Type B pancreatic cell (in vitro differentiated cells): ENCODE measurements around the gene LRIG1. TPM values are rescaled to one million over a fixed set of nuclear protein-coding genes. Genes with fewer than 3 reads are reported as not detected.

Experiments
- DNase-seq: peaks from one replicate; pipeline ENCODE4 v3.0.0; 2021; ENCODE audit warnings: mixed read lengths; ENCODE audit not compliant: unreplicated experiment; ENCODE audit errors: extremely low spot score
- H3K27ac Mint-ChIP-seq: 2 replicates; pipeline ENCODE4 v1.8.0; 2021; ENCODE audit warnings: mild to moderate bottlenecking, mixed read lengths
- H3K27me3 Mint-ChIP-seq: 2 replicates; pipeline ENCODE4 v1.8.0; 2021; ENCODE audit warnings: mixed read lengths
- H3K36me3 Mint-ChIP-seq: 2 replicates; pipeline ENCODE4 v1.8.0; 2021; ENCODE audit warnings: mixed read lengths
- H3K4me1 Mint-ChIP-seq: one replicate; pipeline ENCODE4 v1.8.0; 2021; ENCODE audit warnings: mixed read lengths; ENCODE audit not compliant: unreplicated experiment
- H3K4me3 Mint-ChIP-seq: 2 replicates; pipeline ENCODE4 v1.8.0; 2021; ENCODE audit warnings: mild to moderate bottlenecking, mixed read lengths
- H3K9me3 Mint-ChIP-seq: 2 replicates; pipeline ENCODE4 v1.8.0; 2021; ENCODE audit warnings: mixed read lengths
- CTCF ChIP-seq: fragments of 200-600 bp; sonication (generic); conservative IDR thresholded peaks from 2 replicates; pipeline ENCODE4 v1.5.0; 2021; ENCODE audit warnings: antibody characterized with exemption, mild to moderate bottlenecking
- total RNA-seq: library from RNA; stranded (reverse); gene quantifications from 2 replicates; pipeline ENCODE4 v1.2.1, GENCODE V29; 2021; ENCODE audit warnings: low replicate concordance

Gene LRIG1
- total RNA-seq, 1 donor from 2014 or later, result 28.9 TPM

GRCh38 chr3:66401675-66402491 lies 98.9 kb downstream of the LRIG1 start:
- Mint-ChIP-seq H3K27me3 (no peaks in the 10 kb centered on the region), H3K27ac (peak overlapping the region; percentile 24), H3K36me3 (peaks cover 12% of the 10 kb centered on the region), H3K9me3 (no peaks in the 10 kb centered on the region), H3K4me3 (no peak overlapping the region), H3K4me1 (peaks cover 38% of the 10 kb centered on the region)
- TF ChIP-seq CTCF, result no peak
- no peak for DNase-seq

- Mint-ChIP-seq H3K27me3 (no peaks in the 10 kb centered on the region), H3K36me3 (peaks cover 12% of the 10 kb centered on the region), H3K27ac (peak overlapping the region; percentile 66), H3K4me1 (peaks cover 38% of the 10 kb centered on the region), H3K4me3 (no peak overlapping the region), H3K9me3 (no peaks in the 10 kb centered on the region)
- no peak for TF ChIP-seq CTCF
- DNase-seq, result no peak
Observed at GRCh38 chr3:66401157-66401550, 99.7 kb downstream of the LRIG1 start.

GRCh38 chr3:66400411-66401156 lies 100.2 kb downstream of the LRIG1 start:
- H3K9me3 Mint-ChIP-seq, result no peaks in the 10 kb centered on the region
- no peaks in the 10 kb centered on the region for H3K27me3 Mint-ChIP-seq
- peaks cover 12% of the 10 kb centered on the region for H3K36me3 Mint-ChIP-seq
- H3K27ac Mint-ChIP-seq, result peak overlapping the region; percentile 66
- no peak for DNase-seq
- no peak for TF ChIP-seq CTCF
- H3K4me3 Mint-ChIP-seq, result no peak overlapping the region
- peaks cover 38% of the 10 kb centered on the region for H3K4me1 Mint-ChIP-seq

- Mint-ChIP-seq H3K4me3 (no peak overlapping the region), H3K36me3 (peaks cover 18% of the 10 kb centered on the region), H3K4me1 (peaks cover 44% of the 10 kb centered on the region), H3K27me3 (no peaks in the 10 kb centered on the region), H3K9me3 (no peaks in the 10 kb centered on the region), H3K27ac (no peak overlapping the region)
- no peak for TF ChIP-seq CTCF
- DNase-seq, result no peak
Observed at GRCh38 chr3:66399529-66400232, 101.1 kb downstream of the LRIG1 start.

- Mint-ChIP-seq H3K36me3 (peaks cover 29% of the 10 kb centered on the region), H3K4me3 (no peak overlapping the region), H3K27me3 (no peaks in the 10 kb centered on the region), H3K27ac (no peak overlapping the region), H3K4me1 (peaks cover 56% of the 10 kb centered on the region), H3K9me3 (no peaks in the 10 kb centered on the region)
- no peak for TF ChIP-seq CTCF
- DNase-seq, result no peak
Observed at GRCh38 chr3:66398228-66399025, 102.4 kb downstream of the LRIG1 start.
